Transverse colon (tissue), 4 donors: Measurements from ENCODE around the gene CCL20. TPM values are rescaled to one million over a fixed set of nuclear protein-coding genes. Genes with fewer than 3 reads are reported as not detected.

Source experiments
- DNase-seq: peaks from one replicate; pipeline ENCODE4 v3.0.0-alpha.2; 2019
- H3K27ac ChIP-seq, 4 donors: fragments of 200-600 bp; sonication (generic); 2 replicates each; pipeline ENCODE4 v1.5.1; 2016 to 2018; ENCODE audit warnings: inconsistent platforms in 4 of 4
- H3K27me3 ChIP-seq: fragments of 200-600 bp; sonication (generic); 2 replicates; pipeline ENCODE4 v1.5.1; 2017; ENCODE audit warnings: inconsistent platforms
- H3K36me3 ChIP-seq, 4 donors: fragments of 200-600 bp; sonication (generic); 2 replicates each; pipeline ENCODE4 v1.5.1; 2017 to 2019; ENCODE audit warnings: inconsistent platforms in 4 of 4
- H3K4me1 ChIP-seq, 4 donors: fragments of 200-600 bp; sonication (generic); 2 replicates each; pipeline ENCODE4 v1.5.1; 2017 to 2020; ENCODE audit warnings: inconsistent platforms in 4 of 4
- H3K4me3 ChIP-seq, 4 donors: fragments of 200-600 bp; sonication (generic); 1 replicate in 1 of 4; 2 replicates in 3 of 4; pipeline versions ENCODE4 v1.5.1 to v1.6.1; 2017 to 2019; ENCODE audit warnings: inconsistent platforms in 4 of 4
- H3K9me3 ChIP-seq, 2 donors: fragments of 200-600 bp; sonication (generic); 2 replicates each; pipeline ENCODE4 v1.5.1; 2017 to 2019; ENCODE audit warnings: inconsistent platforms in 2 of 2
- CTCF ChIP-seq, 5 experiments: fragments of 200-600 bp in 3 of 5; fragments of 450-650 bp in 2 of 5; sonication (generic) in 3 of 5; IDR thresholded peaks; 1 replicate in 2 of 5; 2 replicates in 3 of 5; pipeline ENCODE4 v1.5.1; 2016 to 2017; ENCODE audit warnings: antibody characterized with exemption in 5 of 5, inconsistent platforms in 3 of 5, mild to moderate bottlenecking in 2 of 5, moderate library complexity in 1 of 5
- EP300 ChIP-seq: sonication (generic); formaldehyde crosslinking; IDR thresholded peaks from one replicate; pipeline ENCODE4 v1.6.1; 2017; ENCODE audit warnings: antibody characterized with exemption, low read depth
- POLR2A ChIP-seq: fragments of 450-650 bp; IDR thresholded peaks from one replicate; pipeline ENCODE4 v1.6.1; 2016; ENCODE audit warnings: antibody characterized with exemption, mild to moderate bottlenecking, moderate library complexity
- POLR2AphosphoS5 ChIP-seq, 3 donors: sonication (generic); formaldehyde crosslinking; IDR thresholded peaks; one replicate each; pipeline ENCODE4 v1.6.1; 2016; ENCODE audit warnings: antibody characterized with exemption in 3 of 3
- WGBS, 2 donors: methylation state at CpG; one replicate each; pipeline ENCODE4 v1.1.5; 2018; ENCODE audit warnings: low coverage in 1 of 2; 5-methylcytosine and 5-hydroxymethylcytosine counted together
- in situ Hi-C, 4 donors: fragments of 200-750 bp; cut with MboI; loops; one replicate each; pipeline versions ENCODE4 v1.15.0 to v1.15.1; 2017; ENCODE audit warnings: low sequenced_read_pairs in 3 of 4, low pct_ligation_motif_present in 1 of 4, low pct_unique_long_range_greater_than_20kb in 1 of 4
- intact Hi-C: fragments of 100-400 bp; cut with DNase I; formaldehyde crosslinking; loops from one replicate; pipeline ENCODE4 v1.15.1; 2023; ENCODE audit warnings: low total_unique reads
- total RNA-seq, 4 donors: library from RNA; depleted of rRNA; stranded (reverse); fragments of >200 nt; gene quantifications; one replicate each; pipeline ENCODE4 v1.1.0, GENCODE V29; 2016

The CCL20 gene
- total RNA-seq, 4 donors from 2014 or later = 4.5 to 70.7 (median 9.3) TPM; not detected in 1

GRCh38 chr2:227853765-227854271 lies 40.2 kb downstream of the CCL20 start:
- no peaks in the 10 kb centered on the region for H3K9me3 ChIP-seq
- WGBS, 2 donors = 66 to 74% methylated on average over 3 to 6 of the region's 6 CpGs
- TF ChIP-seq EP300 (no peak), POLR2A (no peak), POLR2AphosphoS5 (IDR thresholded peaks at IDR 0.05) (no peak), CTCF (IDR thresholded peaks at IDR 0.05) (no peak)
- in situ Hi-C loops = loop anchor here in 2 of 4 donors (5.0 to 25.0 kb wide), 2 partner anchors 77 to 192 kb away; partner anchors contain the start of gene SCYGR5 (in 1 of the 2)
- no peak for DNase-seq
- H3K4me1 ChIP-seq = peaks cover 0 to 1% (median 0%) of the 10 kb centered on the region in 4 donors
- H3K27me3 ChIP-seq = no peaks in the 10 kb centered on the region
- intact Hi-C loops = no loop called here
- H3K36me3 ChIP-seq = no peaks in the 10 kb centered on the region
- H3K4me3 ChIP-seq = no peak overlapping the region
- no peak overlapping the region for H3K27ac ChIP-seq

GRCh38 chr2:227855440-227855839 lies 41.8 kb downstream of the CCL20 start:
- 51 to 58% methylated on average over 3 of the region's 3 CpGs for WGBS, 2 donors
- Histone ChIP-seq H3K27ac (no peak overlapping the region), H3K27me3 (no peaks in the 10 kb centered on the region), H3K4me3 (no peak overlapping the region), H3K9me3 (no peaks in the 10 kb centered on the region), H3K4me1 (no peaks in the 10 kb centered on the region), H3K36me3 (no peaks in the 10 kb centered on the region)
- no peak for TF ChIP-seq CTCF (IDR thresholded peaks at IDR 0.05)
- no peak for TF ChIP-seq POLR2AphosphoS5 (IDR thresholded peaks at IDR 0.05)
- TF ChIP-seq POLR2A = no peak
- no peak for TF ChIP-seq EP300
- intact Hi-C loops = no loop called here
- in situ Hi-C loops = loop anchor here in 1 of 4 donors (25.0 kb wide), 1 partner anchor 193 kb away; the partner anchor contains the start of gene SCYGR5
- no peak for DNase-seq

- no peaks in the 10 kb centered on the region for H3K36me3 ChIP-seq
- no peak overlapping the region for H3K4me3 ChIP-seq
- H3K27ac ChIP-seq = no peak overlapping the region
- no peaks in the 10 kb centered on the region for H3K27me3 ChIP-seq
- 93% methylated on average over 2 of the region's 2 CpGs; no CpG with 5 or more reads in 1 of the 2 donors for WGBS, 2 donors
- H3K4me1 ChIP-seq = no peaks in the 10 kb centered on the region
- in situ Hi-C loops = loop anchor here in 1 of 4 donors (25.0 kb wide), 1 partner anchor 194 kb away; the partner anchor contains the start of gene SCYGR5
- no peak for TF ChIP-seq CTCF (IDR thresholded peaks at IDR 0.05)
- H3K9me3 ChIP-seq = no peaks in the 10 kb centered on the region
- intact Hi-C loops = no loop called here
- no peak for DNase-seq
Measured at GRCh38 chr2:227856697-227857096, 43.1 kb downstream of the CCL20 start.

- 60 to 78% methylated on average over 1 to 6 of the region's 6 CpGs for WGBS, 2 donors
- H3K36me3 ChIP-seq = no peaks in the 10 kb centered on the region
- TF ChIP-seq POLR2A (no peak), POLR2AphosphoS5 (IDR thresholded peaks at IDR 0.05) (no peak), CTCF (IDR thresholded peaks at IDR 0.05) (no peak), EP300 (no peak)
- H3K27me3 ChIP-seq = no peaks in the 10 kb centered on the region
- in situ Hi-C loops (loop anchor here in 3 of 4 donors (10.0 to 25.0 kb wide), 3 partner anchors 95 to 198 kb away; partner anchors contain the start of gene SCYGR5 (in 3 of the 3)), intact Hi-C loops (no loop called here)
- no peaks in the 10 kb centered on the region for H3K4me1 ChIP-seq
- no peak overlapping the region for H3K27ac ChIP-seq
- H3K9me3 ChIP-seq = no peaks in the 10 kb centered on the region
- no peak for DNase-seq
- no peak overlapping the region for H3K4me3 ChIP-seq
Measured at GRCh38 chr2:227860221-227860641, 46.6 kb downstream of the CCL20 start.
